AG09319 (cell line): ENCODE results near the gene MYO7B.

Source experiments
- DNase-seq: peaks from one replicate; pipeline ENCODE4 v3.0.0-alpha.2; 2010; ENCODE audit warnings: low read depth; ENCODE audit errors: extremely low read depth
- TF ChIP-seq, protein P1 (sequence below): IDR thresholded peaks from 2 replicates; pipeline ENCODE4 v1.5.1; 2011; ENCODE audit warnings: low read depth, mild to moderate bottlenecking, inconsistent platforms, low read length, moderate library complexity

MYO7B gene

DNA sequence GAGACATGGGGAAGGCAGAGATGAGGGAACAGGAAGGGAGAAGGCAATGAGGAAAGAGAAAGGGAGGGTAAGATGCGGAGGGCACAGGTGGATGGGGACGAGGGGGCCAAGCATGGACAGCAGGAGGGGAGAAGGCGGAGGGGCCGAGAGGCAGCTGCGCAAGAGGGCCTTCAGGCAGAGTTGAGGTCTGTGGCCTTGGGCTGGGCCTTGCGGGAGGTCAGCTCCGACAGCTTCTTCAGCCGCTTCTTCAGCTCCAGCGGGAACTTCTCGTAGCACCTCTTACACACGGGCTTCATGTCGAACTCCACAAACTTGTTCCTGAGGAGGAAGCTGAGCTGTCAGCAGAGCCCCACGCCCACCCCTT is 103.6 kb downstream of the MYO7B start:
- no peak for DNase-seq
- TF ChIP-seq, protein P1, sequence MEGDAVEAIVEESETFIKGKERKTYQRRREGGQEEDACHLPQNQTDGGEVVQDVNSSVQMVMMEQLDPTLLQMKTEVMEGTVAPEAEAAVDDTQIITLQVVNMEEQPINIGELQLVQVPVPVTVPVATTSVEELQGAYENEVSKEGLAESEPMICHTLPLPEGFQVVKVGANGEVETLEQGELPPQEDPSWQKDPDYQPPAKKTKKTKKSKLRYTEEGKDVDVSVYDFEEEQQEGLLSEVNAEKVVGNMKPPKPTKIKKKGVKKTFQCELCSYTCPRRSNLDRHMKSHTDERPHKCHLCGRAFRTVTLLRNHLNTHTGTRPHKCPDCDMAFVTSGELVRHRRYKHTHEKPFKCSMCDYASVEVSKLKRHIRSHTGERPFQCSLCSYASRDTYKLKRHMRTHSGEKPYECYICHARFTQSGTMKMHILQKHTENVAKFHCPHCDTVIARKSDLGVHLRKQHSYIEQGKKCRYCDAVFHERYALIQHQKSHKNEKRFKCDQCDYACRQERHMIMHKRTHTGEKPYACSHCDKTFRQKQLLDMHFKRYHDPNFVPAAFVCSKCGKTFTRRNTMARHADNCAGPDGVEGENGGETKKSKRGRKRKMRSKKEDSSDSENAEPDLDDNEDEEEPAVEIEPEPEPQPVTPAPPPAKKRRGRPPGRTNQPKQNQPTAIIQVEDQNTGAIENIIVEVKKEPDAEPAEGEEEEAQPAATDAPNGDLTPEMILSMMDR, result no peak

DNA sequence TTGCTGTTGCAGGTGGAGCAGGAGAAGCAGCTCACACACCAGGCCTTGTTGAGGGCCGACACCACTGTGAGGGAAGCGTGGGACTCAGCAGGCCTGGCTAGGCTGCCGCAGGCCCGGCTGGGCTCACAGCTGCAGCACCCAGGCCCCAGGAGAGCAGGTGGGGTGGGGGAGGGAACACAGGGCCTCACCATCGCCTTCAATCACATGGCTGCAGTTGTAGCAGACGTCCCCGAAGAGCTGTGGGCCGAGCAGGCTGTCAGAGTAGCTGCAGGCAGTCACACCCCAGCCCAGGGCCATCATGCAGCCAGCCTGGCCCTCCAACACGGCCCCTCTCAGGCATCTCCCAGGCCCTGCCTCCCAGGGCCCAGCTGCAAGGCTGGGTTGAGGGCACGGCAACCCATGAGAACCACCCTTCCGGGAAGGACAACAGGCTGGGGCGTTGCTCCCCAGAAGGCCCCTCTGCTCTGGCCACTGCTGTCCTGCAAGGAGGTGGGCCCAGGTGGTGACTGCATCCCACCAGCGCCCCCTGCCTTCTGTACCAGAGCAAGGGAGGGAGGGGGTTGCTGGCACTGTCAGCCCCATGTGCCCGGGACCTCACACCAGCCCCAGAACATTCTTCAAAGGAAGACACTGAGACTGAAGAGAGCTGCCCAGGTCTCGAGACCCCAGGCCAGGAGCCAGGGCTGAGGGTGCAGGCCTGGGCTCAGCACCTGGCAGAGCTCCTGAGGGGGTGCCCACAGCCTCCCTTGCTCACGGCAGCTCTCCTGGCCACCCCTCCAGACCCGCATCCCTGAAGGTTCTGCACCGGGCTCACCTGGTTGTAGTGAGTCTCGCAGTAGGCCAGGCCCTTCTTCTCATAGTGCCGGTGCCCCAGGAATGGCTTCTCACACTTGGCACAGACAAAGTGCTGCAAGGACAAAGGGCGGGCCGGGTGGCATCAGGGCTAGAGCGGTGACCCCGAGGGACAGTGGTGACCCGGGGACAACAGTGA is 104.9 kb downstream of the MYO7B start:
- DNase-seq, result no peak
- TF ChIP-seq, protein P1, result no peak; the same call in 1 of the 2 replicates

- DNase-seq, result no peak
- TF ChIP-seq, protein P1, result no peak
Observed at GRCh38 chr2:127641133-127641532, 105.7 kb downstream of the MYO7B start.

GRCh38 chr2:127641846-127642507 is 106.5 kb downstream of the MYO7B start:
- no peak for DNase-seq
- TF ChIP-seq, protein P1, result no peak

DNA sequence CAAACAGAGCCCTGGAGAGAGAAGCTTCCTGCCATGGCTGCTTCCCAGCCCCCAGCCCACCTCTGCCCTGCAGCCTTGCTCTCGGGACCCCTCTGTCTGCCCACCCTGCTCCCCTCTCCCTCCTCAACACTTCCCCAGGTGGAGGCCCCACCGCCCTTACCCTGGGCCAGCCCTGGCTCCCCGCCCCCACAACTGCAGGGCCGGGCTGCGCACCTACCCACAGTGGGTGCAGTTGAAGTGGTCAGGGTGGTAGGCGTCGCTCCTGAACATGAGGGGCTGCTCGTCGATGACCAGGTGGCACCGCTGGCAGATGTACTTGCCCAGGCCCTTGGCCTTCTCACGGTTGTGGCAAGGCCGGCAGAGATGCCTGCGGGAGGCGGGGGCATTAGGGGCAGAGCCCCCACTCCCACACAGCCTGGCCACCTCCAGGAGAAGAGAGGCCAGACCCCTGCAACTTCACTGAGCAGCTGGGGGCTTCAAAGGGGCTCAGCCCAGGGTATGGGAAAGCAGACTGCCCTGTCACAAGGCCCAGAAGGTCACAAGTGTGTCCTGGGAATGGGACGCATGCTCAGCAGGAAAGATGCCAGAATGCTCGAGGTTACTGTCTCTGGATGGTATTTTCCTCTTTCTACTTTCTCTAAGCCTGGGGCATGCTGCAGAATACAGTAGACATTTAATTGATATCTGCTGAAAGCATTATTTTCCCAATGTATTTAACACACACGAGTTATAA is 107.4 kb downstream of the MYO7B start:
- no peak for DNase-seq
- TF ChIP-seq, protein P1, result no peak

DNA sequence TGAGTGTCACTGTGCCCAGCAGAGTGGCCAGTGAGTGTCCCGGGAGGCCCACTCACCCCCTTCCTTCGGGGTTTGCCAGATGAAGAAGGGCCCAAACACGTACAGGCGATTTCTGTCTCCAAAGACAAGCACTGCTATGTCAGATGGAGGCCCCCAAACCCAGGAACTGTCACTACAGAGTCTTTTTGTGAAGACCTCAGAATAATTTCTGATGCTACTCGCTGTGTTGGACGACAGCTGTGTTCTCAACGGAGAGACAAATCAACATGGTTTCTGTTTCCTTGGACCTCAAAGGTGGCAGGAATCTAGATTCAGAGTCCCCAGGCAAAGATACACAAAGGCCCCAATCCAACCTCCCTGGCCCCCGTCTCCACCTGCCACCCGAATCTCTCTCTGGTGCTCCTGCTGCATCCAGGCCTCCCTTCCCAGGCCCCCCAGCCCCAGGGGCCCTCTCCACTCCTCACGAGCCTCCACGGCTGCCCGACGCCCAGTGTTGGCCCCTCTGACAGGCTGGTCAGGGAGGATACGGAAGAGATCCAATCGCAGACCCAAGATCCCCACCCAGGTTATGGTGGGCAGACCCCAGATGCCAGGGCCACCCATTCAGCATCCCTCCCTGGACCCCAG is 108.1 kb downstream of the MYO7B start:
- DNase-seq, result no peak
- TF ChIP-seq, protein P1, result no peak
